ENCODE measurements around the gene IGSF9.

DNA sequence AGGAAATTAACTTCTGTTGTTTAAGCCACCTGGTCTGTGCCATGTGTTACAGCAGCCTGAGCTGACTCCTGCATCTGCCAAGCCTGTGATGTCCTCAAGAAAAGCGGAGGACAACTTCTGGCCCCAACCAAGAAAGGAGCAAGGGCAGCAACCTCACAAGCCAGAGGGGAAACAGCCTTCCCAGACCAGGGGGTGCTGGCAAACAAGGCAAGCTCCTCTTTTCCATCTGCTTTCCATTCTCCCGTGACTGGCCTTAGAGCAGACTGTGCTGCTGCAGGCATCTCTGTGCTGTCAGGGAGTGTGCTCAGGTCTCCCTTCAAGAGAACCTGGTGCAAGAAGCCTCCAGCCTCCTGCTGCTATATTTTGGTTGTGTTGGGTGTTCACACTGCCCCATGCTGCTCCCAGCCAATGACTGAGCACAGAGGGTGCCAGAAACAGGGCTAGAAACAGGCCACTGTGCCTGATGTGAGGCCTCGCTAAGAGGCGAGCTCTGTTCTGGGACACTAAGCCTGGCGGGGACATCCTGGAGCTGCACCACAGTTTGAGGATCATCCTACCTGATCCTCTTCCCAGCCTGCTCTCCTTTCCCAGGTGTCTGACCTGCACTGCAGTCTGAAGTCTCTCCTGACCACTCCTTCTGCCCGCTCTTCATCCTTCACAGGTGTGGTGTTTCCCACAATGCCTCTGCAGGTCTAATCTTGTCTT is 36.1 kb upstream of the IGSF9 start:
- TF ChIP-seq CTCF (conservative IDR thresholded peaks at IDR 0.05) (no peak), EZH2 (IDR thresholded peaks at IDR 0.05; ENCODE audit: low read depth) (no peak)

Data from PC-9 (cell line).